GM12878 (cell line): ENCODE data around the gene CAMTA1. TPM values are rescaled to one million over a fixed set of nuclear protein-coding genes. Genes with fewer than 3 reads are reported as not detected.

Experiments
- ATAC-seq: fragments of 200-7000 bp; cut with Tn5 transposase; 3 replicates; pipeline ENCODE4 v1.9.1; 2020; ENCODE audit warnings: mild to moderate bottlenecking, moderate library complexity
- BruUV-seq: library from RNA; stranded (reverse); fragments of 400-500 nt; replicated peaks from 2 replicates; lab custom pipeline; 2021; lab: Mats Ljungman, UMichigan
- CTCF ChIA-PET: fragments of 300-600 bp; sonication (Branson Sonifier 250); formaldehyde crosslinking; extraction: SDS; loops from one replicate; lab custom pipeline; 2021; ENCODE audit warnings: inconsistent platforms; lab: Yijun Ruan, JAX
- POLR2A ChIA-PET: fragments of 350-600 bp; formaldehyde crosslinking; extraction: SDS; loops from one replicate; lab custom pipeline; 2021; ENCODE audit warnings: inconsistent platforms; lab: Charles Lee
- RAD21 ChIA-PET: fragments of 300-600 bp; sonication (Branson Sonifier 250); formaldehyde crosslinking; loops from one replicate; lab custom pipeline; 2023; ENCODE audit warnings: antibody characterized with exemption; ENCODE audit not compliant: unreplicated experiment; lab: Charles Lee
- SMC1A ChIA-PET: fragments of 300-600 bp; sonication (Branson Sonifier 250); formaldehyde crosslinking; loops from one replicate; lab custom pipeline; 2023; ENCODE audit not compliant: unreplicated experiment, uncharacterized antibody; lab: Charles Lee
- DNase-seq: peaks from one replicate; pipeline ENCODE4 v3.0.0-alpha.2; 2011; ENCODE audit warnings: low read depth, low spot score
- FAIRE-seq: peaks from 3 replicates; lab custom pipeline; 2011; peaks lifted over from hg19 to GRCh38; lab: Jason Lieb, UNC
- H2AFZ ChIP-seq: 2 replicates; pipeline ENCODE4 v1.6.0; 2011; ENCODE audit warnings: low read depth, low read length, control low read depth; ENCODE audit not compliant: control insufficient read depth
- H3K27ac ChIP-seq: 2 replicates; pipeline ENCODE4 v1.5.1; 2011; ENCODE audit warnings: control low read depth; ENCODE audit not compliant: control insufficient read depth, insufficient read depth
- H3K27me3 ChIP-seq, 2 experiments: replicated peaks in 1 of 2; 2 replicates each; pipeline versions ENCODE4 v1.6.0 to v1.6.1; 2011; ENCODE audit warnings: low read length in 1 of 2; ENCODE audit not compliant: control insufficient read depth in 2 of 2, insufficient read depth in 2 of 2
- H3K36me3 ChIP-seq, 2 experiments: 2 replicates each; pipeline ENCODE4 v1.5.1; 2011; ENCODE audit warnings: low read length in 1 of 2; ENCODE audit not compliant: control insufficient read depth in 2 of 2, insufficient read depth in 2 of 2
- H3K4me1 ChIP-seq: 2 replicates; pipeline ENCODE4 v1.6.1; 2011; ENCODE audit warnings: mild to moderate bottlenecking, low read length, moderate library complexity, mixed read lengths; ENCODE audit not compliant: control insufficient read depth, insufficient read depth
- H3K4me2 ChIP-seq: 2 replicates; pipeline ENCODE4 v1.6.0; 2011; ENCODE audit warnings: control low read depth; ENCODE audit not compliant: control insufficient read depth, insufficient read depth
- H3K4me3 ChIP-seq: fragments of 200-600 bp; sonication (generic); 2 replicates; pipeline ENCODE4 v1.5.1; 2016
- H3K79me2 ChIP-seq: 2 replicates; pipeline ENCODE4 v1.6.0; 2011; ENCODE audit warnings: low read length; ENCODE audit not compliant: control insufficient read depth, insufficient read depth
- H3K9ac ChIP-seq: 2 replicates; pipeline ENCODE4 v1.8.0; 2011; ENCODE audit warnings: low read length, control low read depth, mixed read lengths; ENCODE audit not compliant: control insufficient read depth, insufficient read depth
- H3K9me3 ChIP-seq: replicated peaks from 3 replicates; pipeline ENCODE4 v1.5.1; 2011; ENCODE audit warnings: mild to moderate bottlenecking, low read length; ENCODE audit not compliant: control insufficient read depth, insufficient read depth
- H4K20me1 ChIP-seq: 2 replicates; pipeline ENCODE4 v1.6.0; 2011; ENCODE audit not compliant: control insufficient read depth, insufficient read depth
- CREB1 ChIP-seq: IDR thresholded peaks from 2 replicates; pipeline ENCODE4 v1.6.1; 2012; ENCODE audit warnings: low read depth, mild to moderate bottlenecking, inconsistent platforms
- EP300 ChIP-seq, 2 experiments: fragments of 150-350 bp in 1 of 2; IDR thresholded peaks; 2 replicates each; pipeline ENCODE4 v1.6.1; 2011 to 2012; ENCODE audit warnings: low read depth in 2 of 2, low read length in 2 of 2, borderline replicate concordance in 1 of 2, improper control_type of control experiment in 1 of 2, inconsistent platforms in 1 of 2; ENCODE audit not compliant: control insufficient read depth in 1 of 2
- JUNB ChIP-seq: IDR thresholded peaks from 2 replicates; pipeline ENCODE4 v1.6.1; 2016; ENCODE audit warnings: antibody characterized with exemption, mild to moderate bottlenecking
- KLF5 ChIP-seq: fragments of 450-650 bp; IDR thresholded peaks from 2 replicates; pipeline ENCODE4 v1.6.1; 2014; ENCODE audit warnings: mild to moderate bottlenecking; ENCODE audit not compliant: partially characterized antibody
- NFYA ChIP-seq: IDR thresholded peaks from 2 replicates; pipeline ENCODE4 v1.6.1; 2011; ENCODE audit warnings: low read depth, mild to moderate bottlenecking, low read length, improper control_type of control experiment, borderline replicate concordance
- NR2C1 ChIP-seq: fragments of 450-650 bp; IDR thresholded peaks from 2 replicates; pipeline ENCODE4 v1.6.1; 2017; ENCODE audit warnings: antibody characterized with exemption, mild to moderate bottlenecking, moderate library complexity
- TARDBP ChIP-seq: IDR thresholded peaks from 2 replicates; pipeline ENCODE4 v1.6.1; 2016; ENCODE audit warnings: borderline replicate concordance
- WGBS: methylation state at CpG from one replicate; pipeline ENCODE4 v1.1.6; 2016; ENCODE audit warnings: low lambda C conversion rate; ENCODE audit not compliant: insufficient replicate concordance, insufficient coverage; ENCODE audit errors: missing lambda C conversion rate; 5-methylcytosine and 5-hydroxymethylcytosine counted together
- in situ Hi-C: fragments of 300-500 bp; cut with MboI; formaldehyde crosslinking; loops from 9 replicates; pipeline ENCODE4 v1.14.3; 2018; ENCODE audit warnings: mixed read lengths
- intact Hi-C: fragments of 100-400 bp; cut with micrococcal nuclease; formaldehyde crosslinking; loops from one replicate; pipeline ENCODE4 v1.14.2; 2022; ENCODE audit not compliant: unreplicated experiment
- polyA plus RNA-seq, 11 experiments: library from polyadenylated mRNA; depleted of rRNA in 4 of 11; unstranded in 6 of 11; stranded (reverse) in 5 of 11; fragments of >200 nt; fragmentation: Nextera tagmentation in 4 of 11; fragmentation: Illumina TruSeq in 1 of 11; extraction: Ambion mirVana in 4 of 11; extraction: Trizol in 1 of 11; gene quantifications; 1 replicate in 1 of 11; 2 replicates in 10 of 11; pipeline versions ENCODE4 v1.2.1 to v1.2.3, GENCODE V29; 2011 to 2016; ENCODE audit warnings: inconsistent platforms in 2 of 11, missing spikeins in 2 of 11, low read depth in 1 of 11
- total RNA-seq, 4 experiments: library from RNA; depleted of rRNA in 3 of 4; stranded (reverse); fragments of >200 nt in 3 of 4; fragmentation: Illumina TruSeq in 1 of 4; extraction: Trizol in 1 of 4; gene quantifications; 2 replicates each; pipeline versions ENCODE4 v1.2.1 to v1.2.3, GENCODE V29; 2013 to 2021
- TF ChIP-seq, protein P1 (sequence below): IDR thresholded peaks from 2 replicates; pipeline ENCODE4 v1.6.1; 2012; ENCODE audit warnings: improper control_type of control experiment, low read depth, low read length; ENCODE audit not compliant: insufficient replicate concordance
- TF ChIP-seq, protein P2 (sequence below): fragments of 450-650 bp; IDR thresholded peaks from 2 replicates; pipeline ENCODE4 v1.6.1; 2017; ENCODE audit warnings: mild to moderate bottlenecking, low read depth, inconsistent platforms; ENCODE audit not compliant: poor library complexity, severe bottlenecking
- TF ChIP-seq, protein P3 (sequence below): fragments of 450-650 bp; IDR thresholded peaks from 2 replicates; pipeline ENCODE4 v1.6.1; 2018; ENCODE audit warnings: borderline replicate concordance, mild to moderate bottlenecking; ENCODE audit not compliant: partially characterized antibody

CAMTA1 gene
- total and polyA plus RNA-seq, 10 of the 15 experiments (the other 5 are each of a cell fraction or from before 2014, with no cell fraction given) = 37.7 to 148 (median 76.4) TPM

DNA sequence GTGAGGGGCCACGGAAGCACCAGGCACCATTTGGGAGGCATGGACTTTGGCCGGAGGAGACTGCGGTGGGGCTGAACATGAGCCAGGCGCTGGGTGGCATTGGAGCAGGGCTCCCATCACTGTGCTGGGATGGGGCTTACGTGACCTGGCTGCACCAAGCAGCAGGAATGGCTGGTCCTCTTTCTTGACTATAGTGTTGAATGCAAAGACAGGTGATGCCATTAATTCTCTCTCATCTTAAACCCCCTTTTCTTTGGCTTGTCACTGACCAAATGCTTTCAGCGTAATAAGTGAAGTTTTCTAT lies 447.9 kb downstream of the CAMTA1 start (continued):
- TF ChIP-seq, protein P1, sequence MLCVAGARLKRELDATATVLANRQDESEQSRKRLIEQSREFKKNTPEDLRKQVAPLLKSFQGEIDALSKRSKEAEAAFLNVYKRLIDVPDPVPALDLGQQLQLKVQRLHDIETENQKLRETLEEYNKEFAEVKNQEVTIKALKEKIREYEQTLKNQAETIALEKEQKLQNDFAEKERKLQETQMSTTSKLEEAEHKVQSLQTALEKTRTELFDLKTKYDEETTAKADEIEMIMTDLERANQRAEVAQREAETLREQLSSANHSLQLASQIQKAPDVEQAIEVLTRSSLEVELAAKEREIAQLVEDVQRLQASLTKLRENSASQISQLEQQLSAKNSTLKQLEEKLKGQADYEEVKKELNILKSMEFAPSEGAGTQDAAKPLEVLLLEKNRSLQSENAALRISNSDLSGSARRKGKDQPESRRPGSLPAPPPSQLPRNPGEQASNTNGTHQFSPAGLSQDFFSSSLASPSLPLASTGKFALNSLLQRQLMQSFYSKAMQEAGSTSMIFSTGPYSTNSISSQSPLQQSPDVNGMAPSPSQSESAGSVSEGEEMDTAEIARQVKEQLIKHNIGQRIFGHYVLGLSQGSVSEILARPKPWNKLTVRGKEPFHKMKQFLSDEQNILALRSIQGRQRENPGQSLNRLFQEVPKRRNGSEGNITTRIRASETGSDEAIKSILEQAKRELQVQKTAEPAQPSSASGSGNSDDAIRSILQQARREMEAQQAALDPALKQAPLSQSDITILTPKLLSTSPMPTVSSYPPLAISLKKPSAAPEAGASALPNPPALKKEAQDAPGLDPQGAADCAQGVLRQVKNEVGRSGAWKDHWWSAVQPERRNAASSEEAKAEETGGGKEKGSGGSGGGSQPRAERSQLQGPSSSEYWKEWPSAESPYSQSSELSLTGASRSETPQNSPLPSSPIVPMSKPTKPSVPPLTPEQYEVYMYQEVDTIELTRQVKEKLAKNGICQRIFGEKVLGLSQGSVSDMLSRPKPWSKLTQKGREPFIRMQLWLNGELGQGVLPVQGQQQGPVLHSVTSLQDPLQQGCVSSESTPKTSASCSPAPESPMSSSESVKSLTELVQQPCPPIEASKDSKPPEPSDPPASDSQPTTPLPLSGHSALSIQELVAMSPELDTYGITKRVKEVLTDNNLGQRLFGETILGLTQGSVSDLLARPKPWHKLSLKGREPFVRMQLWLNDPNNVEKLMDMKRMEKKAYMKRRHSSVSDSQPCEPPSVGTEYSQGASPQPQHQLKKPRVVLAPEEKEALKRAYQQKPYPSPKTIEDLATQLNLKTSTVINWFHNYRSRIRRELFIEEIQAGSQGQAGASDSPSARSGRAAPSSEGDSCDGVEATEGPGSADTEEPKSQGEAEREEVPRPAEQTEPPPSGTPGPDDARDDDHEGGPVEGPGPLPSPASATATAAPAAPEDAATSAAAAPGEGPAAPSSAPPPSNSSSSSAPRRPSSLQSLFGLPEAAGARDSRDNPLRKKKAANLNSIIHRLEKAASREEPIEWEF = no peak
- no peak for TF ChIP-seq KLF5
- TF ChIP-seq, all 136 proteins: peak for 0

DNA sequence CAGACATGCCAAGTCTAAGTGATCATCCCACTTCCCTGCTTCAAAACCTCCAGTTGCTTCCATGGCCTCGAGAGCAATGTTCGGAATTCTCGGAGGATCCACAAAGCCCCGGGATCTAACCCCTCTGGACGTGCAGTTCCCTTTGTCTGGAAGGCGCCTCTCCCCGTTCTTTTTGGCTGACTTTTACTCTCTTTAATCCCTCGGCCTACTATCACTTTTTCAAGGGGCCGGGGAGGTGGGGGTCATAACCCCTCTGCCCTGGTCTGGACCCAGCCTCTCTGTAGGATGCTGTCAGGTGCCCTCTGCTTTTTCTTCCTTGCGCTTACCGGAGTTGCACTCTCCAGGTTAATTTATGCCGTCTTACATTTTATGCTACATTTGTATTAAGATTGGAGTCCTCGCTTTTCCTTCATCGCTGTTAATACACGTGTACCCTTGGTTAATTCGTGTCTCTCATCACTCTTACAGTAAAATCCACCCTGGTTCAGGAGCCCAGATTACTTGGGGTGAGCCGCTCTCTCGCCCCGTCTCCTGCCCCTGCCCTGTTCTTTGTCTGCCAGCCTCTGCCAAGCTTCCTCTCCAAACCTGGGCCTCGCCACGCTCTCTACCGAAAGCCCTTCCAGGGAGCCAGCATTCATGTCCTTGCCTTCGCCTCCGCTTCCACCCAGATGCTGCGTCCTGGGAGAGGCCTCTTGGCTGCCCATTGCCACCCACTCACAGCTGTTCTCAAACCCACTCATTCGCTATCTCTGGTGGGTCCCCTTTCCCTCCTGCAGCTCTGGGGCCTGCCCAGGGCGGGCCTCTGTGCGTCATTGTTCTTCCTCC lies 448.6 kb downstream of the CAMTA1 start:
- in situ Hi-C loops (no loop called here), intact Hi-C loops (no loop called here)
- Histone ChIP-seq H3K9me3 (no peaks in the 10 kb centered on the region), H3K27ac (no peak overlapping the region), H3K27me3 (peaks cover 2 to 3% of the 10 kb centered on the region in 2 experiments; a peak in 3 of 4 replicates), H2AFZ (no peak overlapping the region), H3K79me2 (no peaks in the 10 kb centered on the region), H3K4me1 (no peaks in the 10 kb centered on the region), H3K36me3 (no peaks in the 10 kb centered on the region), H3K9ac (no peak overlapping the region), H4K20me1 (no peaks in the 10 kb centered on the region), H3K4me2 (no peak overlapping the region), H3K4me3 (no peak overlapping the region)
- DNase-seq (no peak), ATAC-seq (no peak), FAIRE-seq (no peak)
- ChIA-PET POLR2A (no interaction called here), SMC1A (no interaction called here), CTCF (no interaction called here), RAD21 (no interaction called here)
- 48% methylated on average over 28 of the region's 28 CpGs for WGBS
- BruUV-seq = no TSS peak
- TF ChIP-seq, protein P2, sequence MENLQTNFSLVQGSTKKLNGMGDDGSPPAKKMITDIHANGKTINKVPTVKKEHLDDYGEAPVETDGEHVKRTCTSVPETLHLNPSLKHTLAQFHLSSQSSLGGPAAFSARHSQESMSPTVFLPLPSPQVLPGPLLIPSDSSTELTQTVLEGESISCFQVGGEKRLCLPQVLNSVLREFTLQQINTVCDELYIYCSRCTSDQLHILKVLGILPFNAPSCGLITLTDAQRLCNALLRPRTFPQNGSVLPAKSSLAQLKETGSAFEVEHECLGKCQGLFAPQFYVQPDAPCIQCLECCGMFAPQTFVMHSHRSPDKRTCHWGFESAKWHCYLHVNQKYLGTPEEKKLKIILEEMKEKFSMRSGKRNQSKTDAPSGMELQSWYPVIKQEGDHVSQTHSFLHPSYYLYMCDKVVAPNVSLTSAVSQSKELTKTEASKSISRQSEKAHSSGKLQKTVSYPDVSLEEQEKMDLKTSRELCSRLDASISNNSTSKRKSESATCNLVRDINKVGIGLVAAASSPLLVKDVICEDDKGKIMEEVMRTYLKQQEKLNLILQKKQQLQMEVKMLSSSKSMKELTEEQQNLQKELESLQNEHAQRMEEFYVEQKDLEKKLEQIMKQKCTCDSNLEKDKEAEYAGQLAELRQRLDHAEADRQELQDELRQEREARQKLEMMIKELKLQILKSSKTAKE = no peak
- TF ChIP-seq JUNB = no peak
- TF ChIP-seq CREB1 = no peak
- TF ChIP-seq, protein P3, sequence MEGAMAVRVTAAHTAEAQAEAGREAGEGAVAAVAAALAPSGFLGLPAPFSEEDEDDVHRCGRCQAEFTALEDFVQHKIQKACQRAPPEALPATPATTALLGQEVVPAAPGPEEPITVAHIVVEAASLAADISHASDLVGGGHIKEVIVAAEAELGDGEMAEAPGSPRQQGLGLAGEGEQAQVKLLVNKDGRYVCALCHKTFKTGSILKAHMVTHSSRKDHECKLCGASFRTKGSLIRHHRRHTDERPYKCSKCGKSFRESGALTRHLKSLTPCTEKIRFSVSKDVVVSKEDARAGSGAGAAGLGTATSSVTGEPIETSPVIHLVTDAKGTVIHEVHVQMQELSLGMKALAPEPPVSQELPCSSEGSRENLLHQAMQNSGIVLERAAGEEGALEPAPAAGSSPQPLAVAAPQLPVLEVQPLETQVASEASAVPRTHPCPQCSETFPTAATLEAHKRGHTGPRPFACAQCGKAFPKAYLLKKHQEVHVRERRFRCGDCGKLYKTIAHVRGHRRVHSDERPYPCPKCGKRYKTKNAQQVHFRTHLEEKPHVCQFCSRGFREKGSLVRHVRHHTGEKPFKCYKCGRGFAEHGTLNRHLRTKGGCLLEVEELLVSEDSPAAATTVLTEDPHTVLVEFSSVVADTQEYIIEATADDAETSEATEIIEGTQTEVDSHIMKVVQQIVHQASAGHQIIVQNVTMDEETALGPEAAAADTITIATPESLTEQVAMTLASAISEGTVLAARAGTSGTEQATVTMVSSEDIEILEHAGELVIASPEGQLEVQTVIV = no peak
- no peak for TF ChIP-seq EP300 (IDR thresholded peaks at IDR 0.05; ENCODE audit: borderline replicate concordance in 1 of 2, control insufficient read depth in 1 of 2, low read depth in 2 of 2, low read length in 2 of 2)
- no peak for TF ChIP-seq NFYA
- TF ChIP-seq NR2C1 = no peak
- TF ChIP-seq TARDBP = no peak
